ENCODE results near the gene PLXNA3.

Gene PLXNA3

GRCh38 chrX:154502098-154502497 lies 44.0 kb downstream of the PLXNA3 start:
- H3K4me1 Mint-ChIP-seq, result no peaks in the 10 kb centered on the region
- H3K27ac Mint-ChIP-seq, result no peak overlapping the region
- peaks cover 7% of the 10 kb centered on the region for H3K36me3 Mint-ChIP-seq
- H3K4me3 Mint-ChIP-seq, result no peak overlapping the region
- DNase-seq (ENCODE audit: low spot score in 2 of 2), result no peak
- no peaks in the 10 kb centered on the region for H3K9me3 Mint-ChIP-seq
- ATAC-seq (ENCODE audit: low read depth), result no peak
- H3K27me3 Mint-ChIP-seq, result no peaks in the 10 kb centered on the region

GRCh38 chrX:154502989-154503388 lies 44.9 kb downstream of the PLXNA3 start:
- H3K4me3 Mint-ChIP-seq, result no peak overlapping the region
- ATAC-seq (ENCODE audit: low read depth), result no peak
- no peaks in the 10 kb centered on the region for H3K9me3 Mint-ChIP-seq
- H3K36me3 Mint-ChIP-seq, result peaks cover 7% of the 10 kb centered on the region
- no peak overlapping the region for H3K27ac Mint-ChIP-seq
- no peaks in the 10 kb centered on the region for H3K27me3 Mint-ChIP-seq
- H3K4me1 Mint-ChIP-seq, result no peaks in the 10 kb centered on the region
- no peak for DNase-seq (ENCODE audit: low spot score in 2 of 2)

GRCh38 chrX:154505734-154506133 lies 47.7 kb downstream of the PLXNA3 start:
- H3K9me3 Mint-ChIP-seq, result no peaks in the 10 kb centered on the region
- peaks cover 19% of the 10 kb centered on the region for H3K36me3 Mint-ChIP-seq
- no peak for ATAC-seq (ENCODE audit: low read depth)
- no peak overlapping the region for H3K27ac Mint-ChIP-seq
- peaks cover 2% of the 10 kb centered on the region for H3K4me1 Mint-ChIP-seq
- no peak for DNase-seq (ENCODE audit: low spot score in 2 of 2)
- no peak overlapping the region for H3K4me3 Mint-ChIP-seq
- H3K27me3 Mint-ChIP-seq, result no peaks in the 10 kb centered on the region

GRCh38 chrX:154506483-154507332 lies 48.6 kb downstream of the PLXNA3 start:
- no peak overlapping the region for H3K27ac Mint-ChIP-seq
- peaks cover 21% of the 10 kb centered on the region for H3K36me3 Mint-ChIP-seq
- H3K27me3 Mint-ChIP-seq, result no peaks in the 10 kb centered on the region
- H3K4me1 Mint-ChIP-seq, result peaks cover 4% of the 10 kb centered on the region
- H3K4me3 Mint-ChIP-seq, result no peak overlapping the region
- ATAC-seq (ENCODE audit: low read depth) (no peak), DNase-seq (ENCODE audit: low spot score in 2 of 2) (no peak)
- H3K9me3 Mint-ChIP-seq, result no peaks in the 10 kb centered on the region

GRCh38 chrX:154507673-154508383 lies 49.7 kb downstream of the PLXNA3 start:
- H3K36me3 Mint-ChIP-seq, result peaks cover 21% of the 10 kb centered on the region
- peaks cover 4% of the 10 kb centered on the region for H3K4me1 Mint-ChIP-seq
- no peaks in the 10 kb centered on the region for H3K9me3 Mint-ChIP-seq
- no peak for ATAC-seq (ENCODE audit: low read depth)
- no peak overlapping the region for H3K27ac Mint-ChIP-seq
- DNase-seq (ENCODE audit: low spot score in 2 of 2), result no peak
- H3K4me3 Mint-ChIP-seq, result no peak overlapping the region
- H3K27me3 Mint-ChIP-seq, result no peaks in the 10 kb centered on the region

GRCh38 chrX:154508384-154508745 lies 50.3 kb downstream of the PLXNA3 start:
- Mint-ChIP-seq H3K27ac (no peak overlapping the region), H3K27me3 (no peaks in the 10 kb centered on the region), H3K4me3 (no peak overlapping the region), H3K36me3 (peaks cover 21% of the 10 kb centered on the region), H3K9me3 (no peaks in the 10 kb centered on the region), H3K4me1 (peaks cover 4% of the 10 kb centered on the region)
- DNase-seq (ENCODE audit: low spot score in 2 of 2) (no peak), ATAC-seq (ENCODE audit: low read depth) (no peak)

GRCh38 chrX:154509455-154509854 lies 51.4 kb downstream of the PLXNA3 start:
- DNase-seq (ENCODE audit: low spot score in 2 of 2), result no peak
- ATAC-seq (ENCODE audit: low read depth), result no peak
- no peaks in the 10 kb centered on the region for H3K9me3 Mint-ChIP-seq
- peaks cover 24% of the 10 kb centered on the region for H3K36me3 Mint-ChIP-seq
- H3K27ac Mint-ChIP-seq, result no peak overlapping the region
- H3K4me3 Mint-ChIP-seq, result no peak overlapping the region
- no peaks in the 10 kb centered on the region for H3K27me3 Mint-ChIP-seq
- peaks cover 9% of the 10 kb centered on the region for H3K4me1 Mint-ChIP-seq

- Mint-ChIP-seq H3K4me1 (peaks cover 15% of the 10 kb centered on the region), H3K36me3 (peaks cover 17% of the 10 kb centered on the region), H3K9me3 (no peaks in the 10 kb centered on the region), H3K27ac (no peak overlapping the region), H3K27me3 (no peaks in the 10 kb centered on the region), H3K4me3 (no peak overlapping the region)
- ATAC-seq (ENCODE audit: low read depth) (no peak), DNase-seq (ENCODE audit: low spot score in 2 of 2) (no peak)
Measured at GRCh38 chrX:154511761-154512160, 53.7 kb downstream of the PLXNA3 start.

- ATAC-seq (ENCODE audit: low read depth), result no peak
Measured at GRCh38 chrX:154512879-154513553, 54.9 kb downstream of the PLXNA3 start.

GRCh38 chrX:154513716-154514115 lies 55.6 kb downstream of the PLXNA3 start:
- Mint-ChIP-seq H3K4me1 (peaks cover 15% of the 10 kb centered on the region), H3K36me3 (peaks cover 12% of the 10 kb centered on the region), H3K27ac (no peak overlapping the region), H3K27me3 (no peaks in the 10 kb centered on the region), H3K4me3 (peak overlapping the region; percentile 32), H3K9me3 (no peaks in the 10 kb centered on the region)
- no peak for DNase-seq (ENCODE audit: low spot score in 2 of 2)
- no peak for ATAC-seq (ENCODE audit: low read depth)

More at GRCh38 chrX:154512879-154513553, 54.9 kb downstream of the PLXNA3 start:
- Mint-ChIP-seq H3K9me3 (no peaks in the 10 kb centered on the region), H3K27ac (no peak overlapping the region), H3K4me1 (peaks cover 15% of the 10 kb centered on the region), H3K27me3 (no peaks in the 10 kb centered on the region), H3K4me3 (no peak overlapping the region), H3K36me3 (peaks cover 17% of the 10 kb centered on the region)
- DNase-seq (ENCODE audit: low spot score in 2 of 2), result no peak

GRCh38 chrX:154515090-154515965 lies 57.2 kb downstream of the PLXNA3 start:
- H3K4me1 Mint-ChIP-seq, result peaks cover 14% of the 10 kb centered on the region
- ATAC-seq (ENCODE audit: low read depth) (no peak), DNase-seq (ENCODE audit: low spot score in 2 of 2) (no peak)
- no peaks in the 10 kb centered on the region for H3K9me3 Mint-ChIP-seq
- no peaks in the 10 kb centered on the region for H3K27me3 Mint-ChIP-seq
- H3K27ac Mint-ChIP-seq, result peak overlapping the region; percentile 84
- H3K4me3 Mint-ChIP-seq, result peak overlapping the region; percentile 83
- peaks cover 4% of the 10 kb centered on the region for H3K36me3 Mint-ChIP-seq

- H3K4me1 Mint-ChIP-seq, result peaks cover 12% of the 10 kb centered on the region
- no peaks in the 10 kb centered on the region for H3K27me3 Mint-ChIP-seq
- peak within 1 kb of the TSS; percentile 88 for H3K4me3 Mint-ChIP-seq
- H3K27ac Mint-ChIP-seq, result peak within 1 kb of the TSS; percentile 86
- peaks cover 2% of the 10 kb centered on the region for H3K36me3 Mint-ChIP-seq
- peak; percentile 93 for ATAC-seq (ENCODE audit: low read depth)
- DNase-seq (ENCODE audit: low spot score in 2 of 2), result peak; percentile 75 to 83
- no peaks in the 10 kb centered on the region for H3K9me3 Mint-ChIP-seq
Measured at GRCh38 chrX:154515966-154516655, 58.0 kb downstream of the PLXNA3 start, which contains the start of gene FAM3A. Gene FAM3A, minus strand, starts transcription at chrX:154516232. Its CDS starts 460 bp downstream, at chrX:154515772.

GRCh38 chrX:154516656-154517100 lies 58.6 kb downstream of the PLXNA3 start:
- Mint-ChIP-seq H3K27me3 (no peaks in the 10 kb centered on the region), H3K27ac (peak overlapping the region; percentile 86), H3K36me3 (peaks cover 2% of the 10 kb centered on the region), H3K4me3 (peak overlapping the region; percentile 88), H3K4me1 (peaks cover 12% of the 10 kb centered on the region), H3K9me3 (no peaks in the 10 kb centered on the region)
- peak; percentile 9 for ATAC-seq (ENCODE audit: low read depth)
- DNase-seq (ENCODE audit: low spot score in 2 of 2), result no peak

Data from memory B cell (primary cell).